ENCODE measurements around the gene IL11.

DNA sequence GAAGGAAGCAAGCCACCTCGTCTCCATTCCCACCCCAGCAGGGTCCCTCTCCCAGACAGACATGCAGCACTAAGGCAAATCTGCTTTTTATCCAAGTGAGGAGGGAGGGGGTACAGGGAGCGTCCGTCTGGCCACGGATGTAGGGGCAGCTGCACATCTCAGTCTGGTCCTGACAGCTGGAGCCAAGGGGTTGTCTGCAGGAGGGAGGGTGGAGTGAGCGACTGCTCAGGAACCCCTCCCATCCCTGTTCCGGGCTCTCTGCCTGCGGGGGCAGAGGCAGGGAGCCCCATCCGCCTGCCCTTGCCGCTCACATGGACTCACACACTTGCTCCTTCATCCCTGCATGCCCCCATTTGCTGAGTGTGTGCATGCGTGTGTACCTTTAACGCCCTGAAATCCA lies 8.9 kb upstream of the IL11 start:
- TF ChIP-seq, protein P1, sequence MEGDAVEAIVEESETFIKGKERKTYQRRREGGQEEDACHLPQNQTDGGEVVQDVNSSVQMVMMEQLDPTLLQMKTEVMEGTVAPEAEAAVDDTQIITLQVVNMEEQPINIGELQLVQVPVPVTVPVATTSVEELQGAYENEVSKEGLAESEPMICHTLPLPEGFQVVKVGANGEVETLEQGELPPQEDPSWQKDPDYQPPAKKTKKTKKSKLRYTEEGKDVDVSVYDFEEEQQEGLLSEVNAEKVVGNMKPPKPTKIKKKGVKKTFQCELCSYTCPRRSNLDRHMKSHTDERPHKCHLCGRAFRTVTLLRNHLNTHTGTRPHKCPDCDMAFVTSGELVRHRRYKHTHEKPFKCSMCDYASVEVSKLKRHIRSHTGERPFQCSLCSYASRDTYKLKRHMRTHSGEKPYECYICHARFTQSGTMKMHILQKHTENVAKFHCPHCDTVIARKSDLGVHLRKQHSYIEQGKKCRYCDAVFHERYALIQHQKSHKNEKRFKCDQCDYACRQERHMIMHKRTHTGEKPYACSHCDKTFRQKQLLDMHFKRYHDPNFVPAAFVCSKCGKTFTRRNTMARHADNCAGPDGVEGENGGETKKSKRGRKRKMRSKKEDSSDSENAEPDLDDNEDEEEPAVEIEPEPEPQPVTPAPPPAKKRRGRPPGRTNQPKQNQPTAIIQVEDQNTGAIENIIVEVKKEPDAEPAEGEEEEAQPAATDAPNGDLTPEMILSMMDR (IDR thresholded peaks at IDR 0.05 in 4 of 5, conservative IDR thresholded peaks at IDR 0.05 in 1 of 5) = no peak
- no peak for TF ChIP-seq POLR2A (IDR thresholded peaks at IDR 0.05)
